Mesenchymal stem cell (in vitro differentiated cells and primary cell): ENCODE results near the gene PLIN5.

Experiments
- DNase-seq: peaks from one replicate; pipeline ENCODE4 v3.0.0-alpha.2; 2013
- H2AFZ ChIP-seq: one replicate; pipeline ENCODE4 v1.6.1; 2013; ENCODE audit warnings: low read depth, mild to moderate bottlenecking, control low read depth, inconsistent platforms, low read length, moderate library complexity
- H2AK5ac ChIP-seq: 2 replicates; pipeline ENCODE4 v1.6.1; 2013; ENCODE audit warnings: low read length, moderate library complexity, mild to moderate bottlenecking, inconsistent platforms; ENCODE audit not compliant: severe bottlenecking
- H2BK120ac ChIP-seq: one replicate; pipeline ENCODE4 v1.6.1; 2013; ENCODE audit warnings: low read depth, mild to moderate bottlenecking, inconsistent platforms, low read length, moderate library complexity
- H2BK12ac ChIP-seq, 2 experiments: one replicate each; pipeline ENCODE4 v1.6.1; 2013; ENCODE audit warnings: inconsistent platforms in 2 of 2, low read length in 2 of 2, mild to moderate bottlenecking in 2 of 2, moderate library complexity in 2 of 2, control low read depth in 1 of 2
- H2BK15ac ChIP-seq: one replicate; pipeline ENCODE4 v1.6.1; 2013; ENCODE audit warnings: mild to moderate bottlenecking, low read depth, inconsistent platforms; ENCODE audit not compliant: poor library complexity, severe bottlenecking
- H2BK5ac ChIP-seq: 2 replicates; pipeline ENCODE4 v1.6.1; 2013; ENCODE audit warnings: low read depth, mild to moderate bottlenecking, low read length, control low read depth, inconsistent platforms; ENCODE audit not compliant: poor library complexity, severe bottlenecking
- H3K14ac ChIP-seq, 2 experiments: one replicate each; pipeline ENCODE4 v1.6.1; 2013; ENCODE audit warnings: inconsistent platforms in 2 of 2, low read length in 2 of 2, control low read depth in 1 of 2, mild to moderate bottlenecking in 1 of 2, moderate library complexity in 1 of 2
- H3K18ac ChIP-seq, 2 experiments: one replicate each; pipeline ENCODE4 v1.6.1; 2013; ENCODE audit warnings: inconsistent platforms in 2 of 2, low read length in 2 of 2, control low read depth in 1 of 2, low read depth in 1 of 2, mild to moderate bottlenecking in 1 of 2
- H3K23ac ChIP-seq, 2 experiments: one replicate each; pipeline ENCODE4 v1.6.1; 2013; ENCODE audit warnings: inconsistent platforms in 2 of 2, low read length in 2 of 2, mild to moderate bottlenecking in 2 of 2, moderate library complexity in 2 of 2, control low read depth in 1 of 2
- H3K27ac ChIP-seq: 2 replicates; pipeline ENCODE4 v1.5.1; 2013; ENCODE audit warnings: mild to moderate bottlenecking, moderate library complexity, low read length, control low read depth, inconsistent platforms; ENCODE audit not compliant: poor library complexity, severe bottlenecking
- H3K27me3 ChIP-seq, 2 experiments: 2 replicates each; pipeline versions ENCODE4 v1.6.1 to v1.7.0; 2013; ENCODE audit warnings: low read length in 2 of 2, mild to moderate bottlenecking in 2 of 2, moderate library complexity in 2 of 2, control low read depth in 1 of 2, inconsistent platforms in 1 of 2; ENCODE audit not compliant: control insufficient read depth in 1 of 2, insufficient read depth in 1 of 2
- H3K36me3 ChIP-seq, 2 experiments: 2 replicates each; pipeline versions ENCODE4 v1.6.1 to v1.7.0; 2013; ENCODE audit warnings: low read length in 2 of 2, control low read depth in 1 of 2, inconsistent platforms in 1 of 2, low read depth in 1 of 2, mild to moderate bottlenecking in 1 of 2; ENCODE audit not compliant: insufficient read depth in 2 of 2, control insufficient read depth in 1 of 2
- H3K4ac ChIP-seq, 2 experiments: one replicate each; pipeline ENCODE4 v1.6.1; 2013; ENCODE audit warnings: inconsistent platforms in 2 of 2, low read length in 2 of 2, mild to moderate bottlenecking in 2 of 2, moderate library complexity in 2 of 2, control low read depth in 1 of 2, low read depth in 1 of 2
- H3K4me1 ChIP-seq: 2 replicates; pipeline ENCODE4 v1.6.1; 2013; ENCODE audit warnings: low read depth, low read length, control low read depth; ENCODE audit not compliant: control insufficient read depth, insufficient read depth
- H3K4me2 ChIP-seq: 2 replicates; pipeline ENCODE4 v1.6.1; 2013; ENCODE audit warnings: low read length, mild to moderate bottlenecking, inconsistent platforms; ENCODE audit not compliant: poor library complexity, severe bottlenecking
- H3K4me3 ChIP-seq, 2 experiments: 2 replicates each; pipeline versions ENCODE4 v1.5.1 to v1.7.0; 2013; ENCODE audit warnings: low read length in 2 of 2, mild to moderate bottlenecking in 2 of 2, control low read depth in 1 of 2, low read depth in 1 of 2; ENCODE audit not compliant: insufficient read depth in 1 of 2
- H3K79me1 ChIP-seq: replicated peaks from 2 replicates; pipeline ENCODE4 v1.6.1; 2013; ENCODE audit warnings: mild to moderate bottlenecking, control low read depth, low read length, inconsistent platforms; ENCODE audit not compliant: poor library complexity, severe bottlenecking
- H3K9ac ChIP-seq: 2 replicates; pipeline ENCODE4 v1.7.0; 2013; ENCODE audit warnings: mild to moderate bottlenecking, low read length, moderate library complexity
- H3K9me3 ChIP-seq: 2 replicates; pipeline ENCODE4 v1.7.0; 2013; ENCODE audit warnings: mild to moderate bottlenecking, low read length; ENCODE audit not compliant: control insufficient read depth
- H4K8ac ChIP-seq: one replicate; pipeline ENCODE4 v1.6.1; 2013; ENCODE audit warnings: inconsistent platforms, mild to moderate bottlenecking, low read length, moderate library complexity
- H4K91ac ChIP-seq: one replicate; pipeline ENCODE4 v1.6.1; 2013; ENCODE audit warnings: mild to moderate bottlenecking, low read length, inconsistent platforms
- WGBS: methylation state at CpG from one replicate; pipeline ENCODE4 v1.1.7; 2013; ENCODE audit warnings: mixed read lengths; 5-methylcytosine and 5-hydroxymethylcytosine counted together

Gene PLIN5

DNA sequence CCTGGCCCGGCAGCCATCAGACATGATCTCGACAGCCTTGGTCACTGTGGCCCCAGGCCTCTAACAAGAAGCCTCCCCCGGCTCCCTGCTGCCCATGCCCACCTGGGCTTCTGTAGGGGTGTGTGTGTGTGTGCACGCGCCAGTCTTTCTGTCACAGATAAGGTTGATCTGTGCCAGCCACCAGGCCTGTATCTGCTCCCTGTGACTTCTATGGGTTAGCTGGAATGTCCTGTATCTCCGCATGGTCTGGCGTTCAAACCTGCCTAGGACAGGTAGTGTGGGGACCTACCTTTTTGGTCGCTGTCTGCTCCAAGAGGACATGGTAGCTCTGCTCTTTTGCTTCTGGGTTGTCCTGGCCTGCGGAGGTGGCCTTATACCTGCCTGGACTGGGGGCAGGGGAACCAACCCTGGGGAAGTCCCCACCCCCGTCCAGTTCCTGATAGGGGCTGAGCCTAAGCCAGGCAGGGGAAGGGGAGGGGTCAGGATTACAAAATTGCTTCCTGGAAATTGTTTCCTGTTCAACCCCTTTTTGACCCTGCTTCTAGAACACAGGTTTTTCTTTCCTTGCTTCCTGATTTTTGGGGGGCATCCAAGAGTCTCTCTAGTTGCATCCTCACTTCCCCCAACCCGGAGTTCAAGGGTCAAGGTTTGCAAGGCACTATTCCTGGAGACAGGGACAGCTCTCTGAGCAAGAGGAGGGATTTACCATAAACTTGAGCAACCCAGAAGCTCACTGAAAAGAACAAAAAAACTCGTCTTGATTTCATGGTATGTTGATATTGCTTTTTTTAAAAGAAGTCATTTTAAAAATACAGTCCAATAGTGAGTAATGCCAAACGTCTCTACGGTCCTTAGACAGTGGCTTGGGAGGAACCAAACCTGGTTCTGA is 4.9 kb upstream of the PLIN5 start, which contains the start of gene LRG1:
TSS of gene LRG1 (minus strand) at position 344 of the 889 bp plus-strand sequence. CDS start at position 321, 23 bp downstream.
- 73% methylated on average over 13 of the region's 14 CpGs for WGBS
- H3K9ac ChIP-seq: no peak within 1 kb of the TSS

GRCh38 chr19:4539169-4539692 is 4.2 kb upstream of the PLIN5 start:
- peaks cover 33 to 57% of the 10 kb centered on the region in 2 experiments for H3K27me3 ChIP-seq
- H2AFZ ChIP-seq: no peak overlapping the region
- no peak overlapping the region for H3K4me2 ChIP-seq
- H2BK120ac ChIP-seq: no peak overlapping the region
- H3K4me1 ChIP-seq: peaks cover 12% of the 10 kb centered on the region
- 76% methylated on average over 3 of the region's 3 CpGs for WGBS
- H3K27ac ChIP-seq: no peak overlapping the region
- H3K18ac ChIP-seq: no peak overlapping the region
- DNase-seq: no peak
- no peaks in the 10 kb centered on the region for H3K79me1 ChIP-seq
- H4K8ac ChIP-seq: no peak overlapping the region
- no peak overlapping the region for H3K9ac ChIP-seq
- H3K9me3 ChIP-seq: peaks cover 4% of the 10 kb centered on the region
- H2AK5ac ChIP-seq: no peak overlapping the region
- H4K91ac ChIP-seq: no peak overlapping the region
- no peak overlapping the region for H2BK5ac ChIP-seq
- H3K36me3 ChIP-seq: peaks cover 0 to 11% of the 10 kb centered on the region in 2 experiments
- H3K4me3 ChIP-seq: no peak overlapping the region
- H2BK15ac ChIP-seq: no peak overlapping the region
- no peak overlapping the region for H3K23ac ChIP-seq
- H3K14ac ChIP-seq: no peak overlapping the region
- no peak overlapping the region for H2BK12ac ChIP-seq
- H3K4ac ChIP-seq: no peak overlapping the region

More for the DNA sequence above, 4.9 kb upstream of the PLIN5 start, which contains the start of gene LRG1:
- Histone ChIP-seq H3K27me3 (peaks cover 26 to 50% of the 10 kb centered on the region in 2 experiments), H3K79me1 (no peaks in the 10 kb centered on the region), H3K4me3 (no peak within 1 kb of the TSS), H3K23ac (no peak within 1 kb of the TSS), H2BK120ac (no peak within 1 kb of the TSS), H3K4ac (no peak within 1 kb of the TSS), H3K4me2 (no peak within 1 kb of the TSS), H3K36me3 (peaks cover 0 to 12% of the 10 kb centered on the region in 2 experiments), H3K18ac (no peak within 1 kb of the TSS), H2BK5ac (no peak within 1 kb of the TSS), H3K14ac (peak within 1 kb of the TSS in 1 of 2 experiments; percentile 49), H3K4me1 (peaks cover 8% of the 10 kb centered on the region), H4K91ac (no peak within 1 kb of the TSS), H2BK15ac (no peak within 1 kb of the TSS), H2BK12ac (no peak within 1 kb of the TSS), H2AK5ac (no peak within 1 kb of the TSS), H4K8ac (no peak within 1 kb of the TSS), H3K9me3 (peaks cover 4% of the 10 kb centered on the region), H3K27ac (no peak within 1 kb of the TSS), H2AFZ (no peak within 1 kb of the TSS)
- no peak for DNase-seq

- peaks cover 11% of the 10 kb centered on the region for H3K4me1 ChIP-seq
- H3K79me1 ChIP-seq: no peaks in the 10 kb centered on the region
- H3K4ac ChIP-seq: no peak overlapping the region
- no peak overlapping the region for H2BK5ac ChIP-seq
- no peak overlapping the region for H2BK120ac ChIP-seq
- no peak overlapping the region for H3K23ac ChIP-seq
- peaks cover 39 to 64% of the 10 kb centered on the region in 2 experiments for H3K27me3 ChIP-seq
- no peak for DNase-seq
- H3K14ac ChIP-seq: no peak overlapping the region
- no peak overlapping the region for H4K8ac ChIP-seq
- no peak overlapping the region for H4K91ac ChIP-seq
- no peak overlapping the region for H3K27ac ChIP-seq
- H2AFZ ChIP-seq: no peak overlapping the region
- no peak overlapping the region for H2AK5ac ChIP-seq
- no peak overlapping the region for H2BK15ac ChIP-seq
- no peak overlapping the region for H3K4me3 ChIP-seq
- no peak overlapping the region for H3K4me2 ChIP-seq
- H3K9ac ChIP-seq: no peak overlapping the region
- H3K18ac ChIP-seq: no peak overlapping the region
- 88% methylated on average over 13 of the region's 13 CpGs for WGBS
- no peak overlapping the region for H2BK12ac ChIP-seq
- H3K36me3 ChIP-seq: peaks cover 0 to 6% of the 10 kb centered on the region in 2 experiments
- peaks cover 4% of the 10 kb centered on the region for H3K9me3 ChIP-seq
These were observed 3.6 kb upstream of the PLIN5 start for GRCh38 chr19:4538601-4538954.

DNA sequence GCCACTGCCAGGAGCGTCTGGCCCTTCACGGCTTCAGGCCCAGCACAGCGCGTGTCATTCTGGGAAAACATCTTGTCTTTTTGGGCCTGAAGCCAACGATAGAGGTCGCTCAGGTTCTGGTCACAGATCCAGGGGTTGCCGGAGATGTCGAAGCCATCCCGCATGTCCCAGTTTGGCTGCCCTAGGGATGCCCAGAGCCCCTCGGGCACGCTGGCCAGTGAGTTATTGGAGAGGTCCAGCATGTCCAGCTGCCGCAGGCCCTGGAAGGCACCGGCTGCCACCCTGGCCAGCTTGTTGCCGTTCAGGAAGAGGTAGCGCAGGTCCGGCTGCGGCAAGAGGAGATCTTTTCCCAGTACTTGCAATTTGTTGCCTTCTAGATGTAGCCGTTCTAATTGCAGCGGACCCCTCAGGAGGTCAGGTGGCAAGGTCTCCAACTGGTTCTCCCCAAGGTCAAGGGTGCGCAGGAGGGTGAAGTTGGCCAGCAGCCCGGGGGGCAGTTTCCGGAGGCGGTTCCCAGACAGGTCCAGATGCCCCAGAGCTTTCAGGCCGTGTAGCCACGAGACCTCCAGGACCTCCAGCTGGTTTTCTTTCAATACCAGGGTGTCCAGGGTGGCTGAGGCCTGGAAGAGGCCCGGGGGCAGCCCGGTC is 3.1 kb upstream of the PLIN5 start:
- Histone ChIP-seq H3K4ac (no peak overlapping the region), H3K4me3 (no peak overlapping the region), H3K4me2 (no peak overlapping the region), H3K9ac (no peak overlapping the region), H3K4me1 (peaks cover 11% of the 10 kb centered on the region), H4K91ac (no peak overlapping the region), H3K18ac (no peak overlapping the region), H2AFZ (no peak overlapping the region), H2BK5ac (no peak overlapping the region), H2BK12ac (no peak overlapping the region), H3K9me3 (peaks cover 4% of the 10 kb centered on the region), H2AK5ac (no peak overlapping the region), H4K8ac (no peak overlapping the region), H3K23ac (no peak overlapping the region), H3K79me1 (no peaks in the 10 kb centered on the region), H3K27ac (no peak overlapping the region), H2BK15ac (no peak overlapping the region), H3K27me3 (peaks cover 42 to 68% of the 10 kb centered on the region in 2 experiments), H2BK120ac (no peak overlapping the region), H3K14ac (no peak overlapping the region), H3K36me3 (peaks cover 0 to 4% of the 10 kb centered on the region in 2 experiments)
- 84% methylated on average over 27 of the region's 27 CpGs for WGBS
- no peak for DNase-seq
